Superior temporal gyrus (tissue), 1 donor: ENCODE data around the gene LAPTM5.
A peak's percentile ranks its signal among the peaks of the same experiment; 100 is the strongest.
"Not testable (repeated sequence)": the region's sequence is repeated elsewhere in the genome, so short reads cannot be mapped to it uniquely, and the experiment has no call there.

Experiments used
- DNase-seq: peaks from one replicate; pipeline ENCODE4 v3.0.0-alpha.2; 2016; ENCODE audit errors: extremely low spot score

The LAPTM5 gene, protein sequence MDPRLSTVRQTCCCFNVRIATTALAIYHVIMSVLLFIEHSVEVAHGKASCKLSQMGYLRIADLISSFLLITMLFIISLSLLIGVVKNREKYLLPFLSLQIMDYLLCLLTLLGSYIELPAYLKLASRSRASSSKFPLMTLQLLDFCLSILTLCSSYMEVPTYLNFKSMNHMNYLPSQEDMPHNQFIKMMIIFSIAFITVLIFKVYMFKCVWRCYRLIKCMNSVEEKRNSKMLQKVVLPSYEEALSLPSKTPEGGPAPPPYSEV

DNA sequence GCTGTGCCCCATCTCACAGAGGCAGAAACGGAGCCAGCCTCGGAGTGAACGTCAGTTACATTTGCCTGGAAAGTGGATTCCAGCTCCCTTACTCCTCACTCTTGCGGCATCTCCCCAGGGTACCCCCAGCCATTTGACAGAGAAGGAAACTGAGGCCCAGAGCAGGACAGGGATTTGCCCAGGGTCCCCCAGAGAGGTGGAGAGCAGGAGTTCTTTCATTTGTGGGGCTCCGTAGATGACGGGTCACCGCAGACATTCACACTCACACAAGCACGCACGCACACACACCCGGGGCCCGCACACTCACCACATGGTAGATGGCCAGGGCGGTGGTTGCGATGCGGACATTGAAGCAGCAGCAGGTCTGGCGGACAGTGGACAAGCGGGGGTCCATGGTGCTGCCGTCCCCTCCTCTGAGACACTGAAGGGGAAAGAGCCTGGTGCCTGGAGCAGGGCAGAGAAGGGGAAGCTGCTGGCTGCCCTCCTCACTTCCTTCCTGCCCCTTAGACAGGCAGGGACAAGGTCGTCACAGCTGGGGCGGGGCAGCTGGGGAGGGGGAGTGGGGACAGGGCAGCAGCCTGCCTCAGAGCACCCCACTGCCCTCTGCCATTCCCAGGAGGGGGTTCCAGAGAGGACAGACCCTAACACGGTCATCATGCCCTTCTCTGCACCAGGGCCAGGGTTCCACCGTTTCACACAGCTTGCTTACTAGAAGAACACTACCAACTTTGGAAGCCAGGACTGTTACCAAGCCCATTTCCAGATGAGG lies at the start of gene LAPTM5:
TSS of gene LAPTM5 (minus strand) at position 423 of the 769 bp plus-strand sequence. CDS start at position 394, 29 bp downstream.
- DNase-seq = no peak

DNA sequence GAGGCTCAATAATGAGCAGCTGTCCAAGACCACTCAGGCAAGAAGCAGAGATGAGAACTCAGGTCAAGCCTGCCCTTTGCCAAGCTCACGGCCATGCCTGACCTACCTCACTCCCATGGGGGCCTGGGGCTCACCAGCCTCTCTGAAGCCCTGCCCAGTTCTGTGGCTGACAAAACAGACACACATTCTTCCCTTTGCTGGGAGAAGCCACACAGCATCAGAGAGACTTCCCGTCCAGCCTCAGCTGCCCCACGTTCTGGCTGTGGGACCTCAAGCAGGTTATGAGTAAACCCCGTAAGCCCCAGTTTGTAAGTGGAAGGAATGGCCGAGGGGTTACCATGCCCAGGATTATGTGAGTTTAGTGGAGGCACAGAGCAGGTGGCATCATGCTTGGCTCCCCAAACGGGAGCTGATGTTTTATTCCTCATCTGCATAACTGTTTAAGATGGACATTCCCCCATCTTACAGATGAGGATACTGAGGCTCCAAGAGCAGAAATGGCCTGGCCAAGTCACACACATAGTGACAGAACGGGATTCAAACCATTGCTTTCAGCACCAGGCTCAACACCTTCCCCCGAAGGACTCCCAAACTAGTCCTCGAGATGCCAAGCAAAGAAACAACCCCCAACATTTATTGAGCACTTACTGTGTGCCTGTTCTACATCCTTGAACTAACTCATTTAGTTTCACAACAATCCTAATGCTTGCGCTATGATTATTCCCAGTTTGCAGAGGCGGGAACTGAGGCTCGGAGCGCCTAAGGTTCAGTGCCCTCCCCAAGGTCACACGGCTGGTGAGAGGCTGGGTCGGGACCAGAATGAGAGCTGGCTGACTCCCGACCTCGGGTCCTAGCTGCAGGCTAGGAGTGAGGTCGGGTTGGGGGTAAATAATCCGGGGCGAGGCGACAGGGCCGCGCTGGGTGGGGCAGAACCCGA lies 49.1 kb upstream of the LAPTM5 start:
- no peak for DNase-seq

DNA sequence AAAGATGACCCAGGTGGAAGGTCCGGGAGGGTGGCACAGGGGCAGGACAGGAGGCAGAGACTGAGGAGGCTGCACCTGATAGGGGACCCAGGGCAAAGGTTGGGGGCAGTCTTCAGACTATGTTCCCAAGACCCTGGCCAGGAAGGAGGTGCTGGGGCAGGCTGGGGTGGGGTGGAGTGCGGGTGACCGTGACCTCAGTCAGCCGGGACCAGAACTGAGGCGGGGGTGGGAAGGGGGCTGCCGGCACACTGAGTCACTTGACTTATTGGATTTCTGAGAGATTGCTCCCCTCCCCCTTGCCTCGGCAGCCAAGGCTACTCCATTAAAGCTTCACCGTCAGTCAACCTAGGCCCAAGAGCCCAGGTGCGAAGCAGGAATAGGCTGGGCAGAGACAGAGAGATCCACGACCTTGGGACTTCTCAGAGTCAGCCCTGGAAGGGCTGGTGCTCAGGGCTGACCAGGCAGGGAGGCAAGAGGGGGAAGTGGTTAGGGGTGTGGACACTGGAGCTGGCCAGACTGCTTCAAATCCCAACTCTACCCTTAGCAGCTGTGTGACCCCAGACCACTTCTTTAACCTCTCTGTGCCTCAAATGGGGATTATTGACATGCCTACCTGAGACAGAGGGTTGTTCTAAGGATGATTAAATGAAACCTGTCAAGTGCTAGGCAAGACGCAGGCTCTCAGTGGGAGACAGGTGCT lies 47.9 kb upstream of the LAPTM5 start:
- DNase-seq = no peak

DNA sequence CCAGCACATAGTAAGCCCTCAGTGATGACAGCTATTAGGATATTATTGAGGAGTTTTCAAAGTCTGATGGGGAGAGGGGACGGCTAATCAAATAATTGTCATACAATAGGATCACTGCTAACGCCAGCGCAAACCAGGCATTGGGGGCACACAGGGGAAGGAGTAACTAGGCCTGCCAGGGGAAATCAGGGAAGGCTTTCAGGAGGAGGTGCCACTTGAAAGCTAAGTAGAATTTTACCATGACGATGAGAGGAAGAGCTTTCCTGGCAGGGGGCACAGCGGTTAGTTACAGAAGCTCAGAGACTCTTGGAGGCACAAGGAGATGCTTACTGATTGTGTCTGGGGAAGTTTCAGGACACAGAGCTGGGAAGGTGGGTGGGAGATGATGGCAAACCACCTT lies 47.2 kb upstream of the LAPTM5 start:
- DNase-seq = no peak

DNA sequence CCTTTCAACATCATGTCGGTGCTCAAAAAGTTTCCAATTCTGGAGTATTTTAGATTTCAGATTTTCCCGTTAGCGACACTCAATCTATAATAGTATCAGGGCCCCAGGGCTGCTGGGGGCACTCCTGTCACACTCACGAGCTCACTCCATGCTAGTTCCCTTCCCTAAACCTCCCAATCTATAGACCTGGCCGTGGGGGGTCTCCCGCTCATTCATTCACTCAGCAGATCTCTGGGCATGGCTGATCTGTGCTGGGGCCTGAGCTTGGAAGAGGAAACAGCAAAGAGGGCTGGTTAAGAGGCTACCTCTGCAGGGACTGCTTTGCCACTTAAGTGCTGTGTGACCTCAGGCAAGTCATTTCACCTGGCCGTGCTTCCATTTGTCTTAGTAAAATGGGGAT lies 46.8 kb upstream of the LAPTM5 start:
- no peak for DNase-seq

DNA sequence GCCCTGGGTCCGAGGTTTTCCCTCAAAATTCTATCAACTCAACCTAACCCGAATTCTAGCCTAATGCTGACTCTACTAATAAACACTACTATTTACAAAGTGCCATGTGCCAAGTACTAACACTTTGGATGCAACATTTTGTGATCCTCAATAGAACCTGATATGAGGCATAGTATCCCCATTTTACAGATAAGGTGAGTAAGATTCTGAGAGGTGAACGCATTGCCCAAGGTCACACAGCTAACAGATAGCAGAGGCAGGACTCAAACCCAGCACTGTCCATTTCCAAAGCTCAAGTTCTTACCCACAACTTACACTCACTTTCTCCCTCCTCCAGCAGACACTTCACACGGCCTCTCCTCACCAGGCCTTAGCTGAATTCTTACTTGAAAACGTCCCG lies 46.0 kb upstream of the LAPTM5 start:
- DNase-seq = no peak

DNA sequence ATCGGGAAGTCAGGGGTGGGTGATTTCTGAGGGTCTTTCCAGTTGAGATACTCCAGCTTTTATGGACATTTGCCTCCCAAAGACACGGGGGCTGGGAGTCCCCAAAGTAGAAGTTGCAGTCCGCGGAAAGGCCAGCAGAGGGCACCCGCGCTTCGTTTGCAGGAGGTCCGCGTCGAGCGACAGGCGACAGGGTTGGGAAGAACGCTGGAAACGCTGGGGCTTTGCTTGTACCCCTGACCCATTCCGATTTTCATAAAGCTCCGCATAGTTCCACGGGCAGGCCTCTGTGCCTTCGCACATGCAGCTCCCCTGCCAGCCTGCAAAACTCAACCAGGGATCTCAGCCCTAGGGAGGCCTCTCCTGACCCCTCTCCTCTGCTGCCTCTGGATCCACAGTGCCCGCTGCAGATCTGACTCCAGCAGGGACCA lies 44.2 kb upstream of the LAPTM5 start:
- peak; percentile 96 for DNase-seq

DNA sequence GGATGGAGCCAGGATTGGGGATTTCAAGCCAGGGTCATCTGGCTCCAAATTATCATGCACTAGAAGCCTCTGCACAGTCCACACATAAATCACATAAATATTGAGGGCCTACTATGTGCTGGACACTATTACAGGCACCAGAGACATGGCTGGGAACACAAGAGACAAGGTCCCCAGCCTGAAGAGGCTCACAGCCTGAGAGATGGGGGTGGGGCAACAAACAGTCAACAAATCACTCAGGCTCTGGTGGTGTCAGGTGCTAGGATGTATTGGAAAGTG lies 41.6 kb upstream of the LAPTM5 start:
- no peak for DNase-seq

DNA sequence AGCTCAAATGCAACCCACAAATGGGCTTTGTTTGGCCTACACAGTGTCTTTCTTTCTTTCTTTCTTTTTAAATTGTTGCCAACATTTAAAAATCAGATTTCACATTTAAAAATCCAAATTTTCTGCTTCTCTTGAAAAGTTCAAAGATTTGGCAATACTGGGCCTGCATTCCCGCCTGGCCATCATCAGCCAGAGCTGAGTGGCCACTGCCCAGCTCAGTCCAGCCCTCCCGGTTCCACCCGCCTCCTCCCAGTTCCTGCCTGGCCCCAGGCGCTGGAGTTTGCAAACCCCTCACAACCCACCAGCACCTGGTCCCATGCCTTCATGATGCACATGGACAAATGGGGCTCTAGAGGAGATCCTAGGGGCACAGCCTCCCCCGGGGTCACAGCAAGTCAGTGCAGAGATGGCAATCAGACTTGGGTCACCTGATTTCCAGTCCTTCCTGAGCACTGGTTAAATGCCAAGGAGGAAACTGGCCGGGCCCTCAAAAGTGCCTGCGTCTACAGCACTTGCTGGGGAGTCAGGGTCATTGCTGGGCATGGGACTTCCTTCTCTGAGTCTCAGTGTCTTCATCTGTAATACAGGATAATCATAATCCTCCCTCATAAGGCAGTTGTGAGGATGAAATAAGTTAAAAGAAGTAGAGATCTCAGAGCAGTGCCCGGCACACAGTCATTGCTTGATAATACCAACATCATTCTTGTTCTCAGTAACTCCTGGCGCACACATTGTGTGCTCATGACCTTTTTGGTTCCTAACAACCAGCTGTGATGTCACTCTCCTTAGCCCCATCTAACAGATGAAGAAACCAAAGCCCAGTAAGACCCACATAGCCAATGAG lies 41.0 kb upstream of the LAPTM5 start:
- DNase-seq = no peak

DNA sequence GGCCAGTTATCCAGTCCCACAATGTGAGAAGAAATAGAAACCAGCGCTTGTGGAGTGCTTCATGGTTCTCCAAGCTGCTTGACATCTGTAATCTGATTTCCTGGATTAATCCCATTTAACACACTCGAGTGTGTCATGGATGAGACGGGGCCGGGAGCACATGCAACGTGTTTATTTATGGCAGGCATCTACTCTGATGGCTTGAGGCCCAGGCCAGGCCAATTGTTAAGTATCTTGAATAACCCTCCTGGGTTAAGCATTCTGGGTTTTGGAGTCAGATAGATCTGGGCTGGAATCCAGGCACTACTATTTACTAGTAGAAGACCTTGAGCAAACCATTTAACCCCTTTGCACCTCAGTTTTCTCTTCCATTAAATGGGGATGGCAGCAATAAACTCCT lies 37.5 kb upstream of the LAPTM5 start:
- DNase-seq = no peak

DNA sequence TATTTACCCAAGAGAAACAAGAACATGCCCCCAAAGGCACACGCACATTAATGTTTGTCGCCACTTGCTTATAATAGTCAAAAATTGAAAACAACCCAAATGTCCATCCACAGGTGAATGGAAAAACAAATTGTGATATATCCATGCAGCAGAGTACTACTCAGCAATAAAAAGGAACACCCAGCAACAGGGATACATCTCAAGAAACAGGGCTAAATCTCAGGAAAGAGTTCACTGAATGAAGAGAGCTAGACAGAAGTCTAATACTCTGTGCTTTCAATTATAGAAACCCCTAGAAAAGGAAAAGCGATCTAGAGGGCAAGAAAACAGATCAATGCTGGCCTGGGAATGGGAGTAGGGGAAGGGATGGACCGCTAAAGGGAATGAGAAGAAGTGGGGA lies 36.7 kb upstream of the LAPTM5 start:
- no peak for DNase-seq

DNA sequence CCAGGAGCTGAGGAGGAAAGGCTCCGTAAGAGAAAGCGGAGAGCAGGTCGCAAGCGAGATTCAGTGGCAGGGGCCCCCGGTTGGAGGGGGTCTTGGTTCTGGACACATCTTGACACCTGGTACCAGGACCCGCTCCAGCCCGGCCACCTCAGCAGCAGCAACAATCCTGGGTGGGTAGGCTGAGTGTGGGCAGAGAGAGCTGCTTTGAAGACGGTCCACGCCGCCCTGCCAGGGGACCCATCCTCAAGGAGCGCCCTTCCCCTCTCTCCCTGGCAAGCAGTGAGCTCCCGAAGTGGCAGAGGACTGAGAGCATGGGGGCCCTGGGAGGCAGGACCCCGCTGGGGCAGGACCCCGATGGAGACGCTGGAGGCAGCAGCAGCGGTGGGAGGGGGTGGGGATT lies 35.6 kb upstream of the LAPTM5 start:
- DNase-seq = no peak

DNA sequence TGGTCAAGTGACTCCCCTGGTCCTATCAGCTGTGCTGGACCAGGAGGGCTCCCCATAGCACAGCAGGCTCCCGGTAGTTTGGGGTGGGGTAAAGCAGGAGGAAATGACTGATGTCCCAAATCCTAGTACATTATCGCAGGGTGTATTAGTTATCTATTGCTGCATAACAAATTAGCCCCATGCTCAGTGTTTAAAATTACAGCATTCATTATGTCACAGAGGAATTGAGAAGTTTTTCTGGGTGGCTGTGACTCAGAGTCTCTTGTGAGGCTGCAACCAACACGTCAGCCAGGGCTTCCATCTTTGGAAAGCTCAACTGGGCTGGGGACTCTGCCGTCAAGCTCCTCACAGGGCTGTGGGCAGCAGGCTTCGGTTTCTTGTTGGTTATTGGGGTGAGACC lies 34.3 kb upstream of the LAPTM5 start:
- DNase-seq = no peak

DNA sequence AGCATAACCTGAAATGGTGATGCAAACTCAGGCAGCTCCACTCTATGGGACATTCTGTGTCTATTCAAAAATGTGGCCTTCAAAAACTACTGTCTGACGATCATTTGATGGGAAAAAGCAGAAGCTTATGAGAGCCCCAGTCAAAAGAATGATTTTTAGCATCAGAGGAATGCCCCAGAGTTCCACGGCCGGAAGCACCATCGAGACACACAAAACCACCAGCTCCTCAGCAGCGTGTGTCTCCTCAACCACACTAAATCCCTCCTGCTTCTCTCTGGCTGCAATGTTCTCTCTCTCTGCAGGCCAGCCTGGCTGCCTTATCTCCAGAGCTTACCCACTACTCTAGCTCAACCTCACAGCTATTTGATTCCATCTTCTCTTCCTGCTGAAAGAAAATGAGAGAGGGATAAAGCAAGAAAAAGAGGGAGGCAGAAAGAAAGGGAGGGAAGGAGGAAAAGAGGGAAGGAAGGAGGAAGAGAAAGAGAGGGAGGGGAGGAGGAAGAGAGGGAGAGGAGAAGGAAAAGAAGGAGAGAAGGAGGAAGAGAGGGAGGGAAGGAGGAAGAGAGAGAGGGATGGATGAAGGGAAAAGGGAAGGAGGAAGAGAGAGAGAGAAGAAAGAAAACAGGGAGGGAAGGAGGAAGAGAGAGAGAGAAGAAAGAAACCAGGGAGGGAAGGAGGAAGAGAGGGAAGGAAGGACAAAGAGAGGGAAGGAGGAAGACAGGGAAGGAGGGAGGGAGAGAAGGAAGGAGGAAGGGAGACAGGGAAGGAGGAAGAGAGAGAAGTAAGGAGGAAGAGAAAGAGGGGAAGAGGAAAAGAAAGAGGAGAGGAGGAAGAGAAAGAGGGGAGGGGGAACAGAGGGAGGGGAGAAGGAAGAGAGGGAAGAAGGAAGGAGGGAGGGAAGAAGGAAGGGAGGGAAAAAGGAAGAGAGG lies 33.5 kb upstream of the LAPTM5 start:
- no peak for DNase-seq

DNA sequence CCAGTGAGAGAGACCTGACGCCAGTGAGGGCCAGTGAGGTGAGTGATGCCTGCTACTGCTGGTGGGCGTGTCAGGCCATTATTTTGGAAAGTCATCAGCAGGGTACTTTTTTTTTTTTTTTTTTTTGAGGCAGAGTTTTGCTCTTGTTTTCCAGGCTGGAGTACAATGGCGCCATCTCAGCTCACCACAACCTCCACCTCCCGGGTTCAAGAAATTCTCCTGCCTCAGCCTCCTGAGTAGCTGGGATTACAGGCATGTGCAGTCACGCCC lies 32.6 kb upstream of the LAPTM5 start:
- not testable (repeated sequence) for DNase-seq

DNA sequence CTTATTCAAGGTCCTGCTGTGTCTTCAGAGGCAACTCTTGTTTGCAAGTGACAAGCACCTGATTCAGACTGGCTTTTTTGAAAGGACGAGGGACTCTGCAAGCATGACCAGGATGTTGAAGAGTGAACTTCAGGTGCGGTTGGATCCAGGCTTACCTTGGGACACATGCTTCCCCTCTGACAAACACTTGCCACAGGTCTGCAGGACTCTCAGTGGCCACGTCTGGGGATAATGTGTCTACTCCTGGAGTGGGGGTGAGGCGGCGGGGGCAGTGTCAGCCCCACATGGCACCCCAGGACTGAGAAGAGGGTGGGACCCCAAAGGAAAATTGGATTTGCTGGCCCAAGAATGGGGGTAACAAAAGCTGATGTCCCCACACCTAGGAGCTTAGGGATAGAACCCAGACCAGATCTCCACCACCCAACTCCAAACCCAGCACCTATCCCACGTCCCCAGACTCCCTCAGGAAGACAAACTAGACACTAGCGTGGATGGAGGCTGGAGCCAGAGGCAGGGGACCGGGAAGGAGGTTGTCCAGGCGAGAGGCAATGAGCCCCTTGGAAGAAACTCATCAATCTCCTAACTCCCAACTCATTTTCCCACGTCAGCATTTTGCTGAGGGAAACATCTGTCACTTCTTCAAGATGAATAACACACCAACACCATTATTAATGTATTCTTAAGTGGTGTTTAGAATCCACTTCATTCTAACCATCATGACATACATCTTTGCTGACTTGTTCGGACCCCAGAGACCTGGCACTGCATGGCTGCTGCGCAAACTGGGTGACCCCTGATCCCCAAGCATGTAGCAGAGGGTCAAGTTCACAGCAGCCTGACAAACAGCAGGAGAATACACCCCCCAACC lies 32.0 kb upstream of the LAPTM5 start:
- no peak for DNase-seq

DNA sequence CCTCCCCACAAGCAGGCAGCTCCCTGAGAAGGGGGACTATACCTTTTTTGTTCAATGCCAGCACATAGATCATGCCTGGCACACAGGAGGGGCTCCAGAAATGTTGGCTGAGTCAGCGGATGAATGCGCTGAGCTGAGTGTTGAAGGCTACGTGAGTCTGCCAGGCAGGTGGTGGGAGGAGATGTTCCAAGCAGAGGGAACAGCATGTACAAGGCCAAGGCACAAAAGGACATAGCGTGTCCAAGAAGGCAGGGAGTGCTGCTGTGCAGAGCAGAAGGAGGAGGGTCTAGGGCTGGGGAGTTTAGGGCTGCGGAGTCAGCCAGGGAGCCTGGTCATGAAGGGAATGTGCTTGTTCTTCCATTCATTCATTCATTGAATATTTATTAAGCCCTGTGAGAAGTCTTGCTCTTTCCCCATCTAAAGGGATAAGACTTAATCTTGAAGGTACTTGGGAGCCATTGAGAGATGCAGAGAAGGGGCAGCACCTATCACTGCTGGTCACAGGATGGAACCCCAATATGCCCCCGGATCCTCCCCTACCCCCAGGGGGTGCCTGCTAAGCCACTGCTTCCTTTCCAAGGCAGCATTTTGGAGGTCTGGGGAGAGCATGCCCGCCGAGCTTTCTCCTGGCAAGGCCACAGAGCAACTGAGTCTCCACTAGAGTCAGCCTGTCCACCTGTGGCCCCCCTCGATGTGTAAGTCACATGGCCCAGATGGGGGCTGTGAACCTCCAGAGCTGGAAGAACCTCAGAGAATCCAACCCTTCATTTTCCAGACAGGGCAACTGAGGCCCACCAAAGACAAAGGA lies 31.2 kb upstream of the LAPTM5 start:
- DNase-seq = peak; percentile 40

DNA sequence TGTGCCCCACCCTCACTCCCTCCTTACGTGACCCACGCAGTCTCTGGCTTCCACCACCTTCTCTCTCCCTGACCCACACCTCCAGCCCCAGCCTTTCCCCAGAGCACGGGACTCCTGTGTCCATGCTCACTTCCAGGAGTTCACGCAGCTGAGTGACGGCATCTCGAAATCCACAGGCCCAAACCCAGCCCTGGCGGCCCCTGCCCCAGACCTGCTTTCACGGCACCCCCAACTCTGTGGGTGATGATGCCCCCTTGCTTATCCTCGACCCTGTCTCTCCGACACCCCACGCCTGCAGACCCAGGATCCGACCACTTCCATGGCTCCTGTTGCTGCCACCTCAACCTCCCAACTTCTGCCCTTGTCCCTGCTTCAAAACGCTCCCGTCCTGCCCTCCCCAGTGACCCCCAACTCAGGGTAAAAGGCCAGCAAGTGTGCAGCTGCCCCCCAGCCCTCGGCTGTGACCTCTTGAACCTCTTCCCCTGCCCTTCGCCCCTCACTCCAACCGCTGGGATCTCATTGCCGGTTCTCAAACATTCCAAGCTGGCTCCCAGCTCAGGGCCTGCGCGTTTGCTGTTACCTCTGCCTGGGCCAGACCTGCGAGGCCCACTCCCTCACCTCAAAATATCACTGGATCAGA lies 30.4 kb upstream of the LAPTM5 start:
- no peak for DNase-seq
